HEK293 (cell line): ENCODE results near the gene PDE4D.

Experiments
- ZNF10 ChIP-seq: fragments of 450-650 bp; formaldehyde crosslinking; IDR thresholded peaks from 2 replicates; pipeline ENCODE4 v1.5.1; 2017; ENCODE audit warnings: missing biosample characterization, missing genetic modification characterization
- ZNF548 ChIP-seq: fragments of 450-650 bp; formaldehyde crosslinking; IDR thresholded peaks from 2 replicates; pipeline ENCODE4 v1.5.1; 2016; ENCODE audit warnings: missing biosample characterization, missing genetic modification characterization
- TF ChIP-seq, protein P1 (sequence below): fragments of 450-650 bp; formaldehyde crosslinking; IDR thresholded peaks from 2 replicates; pipeline ENCODE4 v1.5.1; 2016; ENCODE audit warnings: missing biosample characterization, missing genetic modification characterization

DNA sequence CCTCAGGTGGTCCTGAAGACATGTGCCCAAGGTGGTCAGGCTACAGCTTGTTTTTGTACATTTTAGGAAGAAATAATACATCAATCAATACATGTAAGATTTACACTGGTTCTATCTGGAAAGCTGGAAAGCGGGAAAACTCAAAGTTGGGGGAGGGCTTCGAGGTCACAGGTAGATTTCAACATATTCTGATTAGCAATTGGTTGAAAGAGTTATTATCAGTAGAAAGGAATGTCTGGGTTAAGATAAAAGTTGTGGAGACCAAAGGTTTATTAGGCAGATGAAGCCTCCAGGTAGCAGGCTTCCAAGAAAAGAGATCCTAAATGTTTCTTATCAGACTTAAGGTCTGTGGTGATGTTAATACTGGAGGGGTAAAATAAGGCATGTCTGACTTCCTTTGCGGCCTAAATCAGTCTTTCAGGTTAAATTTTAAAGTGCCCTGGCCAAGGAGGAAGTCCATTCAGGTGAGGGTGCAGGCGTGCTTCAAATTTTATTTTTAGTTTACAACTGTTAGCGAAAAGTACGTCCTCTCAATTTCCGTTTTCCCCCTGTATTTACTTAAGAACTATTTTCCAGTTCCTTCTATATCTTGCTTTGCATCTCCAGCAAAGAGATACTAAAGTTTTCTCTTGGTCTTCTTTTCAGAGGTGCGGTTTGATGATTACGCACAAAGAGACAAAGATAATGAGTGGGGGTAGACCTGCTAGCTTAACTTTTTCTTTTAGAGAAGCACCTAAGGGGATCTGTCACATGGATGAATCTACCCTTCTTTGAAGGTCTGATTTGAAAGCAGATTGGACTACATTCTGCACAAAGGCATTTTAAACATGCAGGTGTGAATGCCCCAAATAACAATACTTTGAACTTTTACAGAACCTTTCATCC is 732.1 kb downstream of the PDE4D start:
- TF ChIP-seq, protein P1, sequence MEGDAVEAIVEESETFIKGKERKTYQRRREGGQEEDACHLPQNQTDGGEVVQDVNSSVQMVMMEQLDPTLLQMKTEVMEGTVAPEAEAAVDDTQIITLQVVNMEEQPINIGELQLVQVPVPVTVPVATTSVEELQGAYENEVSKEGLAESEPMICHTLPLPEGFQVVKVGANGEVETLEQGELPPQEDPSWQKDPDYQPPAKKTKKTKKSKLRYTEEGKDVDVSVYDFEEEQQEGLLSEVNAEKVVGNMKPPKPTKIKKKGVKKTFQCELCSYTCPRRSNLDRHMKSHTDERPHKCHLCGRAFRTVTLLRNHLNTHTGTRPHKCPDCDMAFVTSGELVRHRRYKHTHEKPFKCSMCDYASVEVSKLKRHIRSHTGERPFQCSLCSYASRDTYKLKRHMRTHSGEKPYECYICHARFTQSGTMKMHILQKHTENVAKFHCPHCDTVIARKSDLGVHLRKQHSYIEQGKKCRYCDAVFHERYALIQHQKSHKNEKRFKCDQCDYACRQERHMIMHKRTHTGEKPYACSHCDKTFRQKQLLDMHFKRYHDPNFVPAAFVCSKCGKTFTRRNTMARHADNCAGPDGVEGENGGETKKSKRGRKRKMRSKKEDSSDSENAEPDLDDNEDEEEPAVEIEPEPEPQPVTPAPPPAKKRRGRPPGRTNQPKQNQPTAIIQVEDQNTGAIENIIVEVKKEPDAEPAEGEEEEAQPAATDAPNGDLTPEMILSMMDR: no peak
- TF ChIP-seq ZNF10: no peak
- TF ChIP-seq ZNF548 (tag by site-specific recombination): no peak
